Stimulated activated CD4-positive, alpha-beta T cell treated with anti-CD3 and anti-CD28 coated beads, Interleukin-4, amount 100 ng/mL, for 24 hours (primary cell): ENCODE measurements around the gene ANKRD26.
A peak's percentile ranks its signal among the peaks of the same experiment; 100 is the strongest.
"Not testable (repeated sequence)": the region's sequence is repeated elsewhere in the genome, so short reads cannot be mapped to it uniquely, and the experiment has no call there.

Experiments used
- DNase-seq: peaks from one replicate; pipeline ENCODE4 v3.0.0-alpha.2; 2020

Gene ANKRD26

DNA sequence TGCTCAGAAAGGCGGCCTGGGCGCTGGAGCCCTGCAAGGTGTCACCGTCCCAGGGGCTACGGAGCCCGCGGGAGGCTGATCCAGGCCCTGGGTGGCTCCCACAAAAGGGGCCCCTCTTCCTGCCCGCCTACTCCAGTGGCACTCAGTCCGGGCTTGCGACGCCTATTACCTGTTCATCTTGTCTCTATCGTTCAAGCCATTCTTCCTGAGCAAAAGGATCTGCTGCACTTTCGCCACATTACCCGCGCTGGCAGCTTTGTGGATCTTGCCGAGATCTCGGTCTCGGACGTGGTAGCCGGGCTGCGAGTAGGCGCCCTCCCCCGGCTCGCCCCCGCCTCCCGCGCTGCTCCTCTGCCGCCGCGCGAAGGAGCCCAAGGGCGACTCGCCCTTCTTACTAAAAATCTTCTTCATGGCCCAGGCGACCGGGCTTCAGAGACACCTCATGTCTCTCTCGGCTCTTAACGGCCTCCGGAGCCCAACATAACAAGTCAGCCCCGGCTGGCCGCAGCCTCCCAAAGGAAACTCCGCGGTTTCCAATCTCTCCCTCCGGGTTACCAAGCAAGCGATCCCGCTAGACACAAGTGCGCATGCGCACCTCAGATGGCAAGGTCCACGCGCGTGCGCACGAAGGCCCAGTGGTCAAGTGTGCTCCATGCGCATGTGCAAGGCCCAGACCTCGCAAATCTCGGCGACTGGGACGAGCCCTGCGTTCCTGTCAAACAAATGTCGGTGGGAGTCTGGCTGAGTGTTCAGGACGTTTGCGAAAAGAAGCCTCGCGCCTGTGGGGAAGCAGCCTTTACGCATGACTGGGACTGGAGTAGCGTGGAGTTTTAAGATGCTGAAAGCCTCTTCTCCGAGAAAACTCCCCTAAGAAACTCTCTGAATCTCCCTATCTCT is at the start of gene ANKRD26:
TSS of gene ANKRD26 (minus strand) at position 579 of the 897 bp plus-strand sequence. CDS start at position 411, 168 bp downstream.
- DNase-seq: peak; percentile 96

GRCh38 chr10:27147701-27148100 is 47.4 kb upstream of the ANKRD26 start:
- no peak for DNase-seq

DNA sequence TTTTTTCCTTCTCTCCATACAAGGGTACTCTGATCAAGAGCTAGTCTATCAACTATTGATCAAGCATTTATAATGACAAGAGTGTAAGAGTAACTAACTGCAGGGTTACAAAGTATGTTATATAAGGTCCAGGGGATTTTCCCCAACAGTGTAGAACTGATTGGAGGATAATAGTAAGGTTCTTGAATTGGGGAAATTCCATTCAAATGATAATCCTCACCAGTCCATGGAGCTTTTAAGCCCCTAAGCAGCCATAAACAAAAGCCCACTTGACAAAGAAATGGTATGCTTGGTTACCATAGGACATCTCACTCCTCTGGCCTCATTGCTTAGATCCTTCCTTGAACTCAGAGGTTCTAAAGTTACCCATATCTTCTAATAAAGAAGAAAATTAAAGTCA is 45.6 kb upstream of the ANKRD26 start:
- no peak for DNase-seq

DNA sequence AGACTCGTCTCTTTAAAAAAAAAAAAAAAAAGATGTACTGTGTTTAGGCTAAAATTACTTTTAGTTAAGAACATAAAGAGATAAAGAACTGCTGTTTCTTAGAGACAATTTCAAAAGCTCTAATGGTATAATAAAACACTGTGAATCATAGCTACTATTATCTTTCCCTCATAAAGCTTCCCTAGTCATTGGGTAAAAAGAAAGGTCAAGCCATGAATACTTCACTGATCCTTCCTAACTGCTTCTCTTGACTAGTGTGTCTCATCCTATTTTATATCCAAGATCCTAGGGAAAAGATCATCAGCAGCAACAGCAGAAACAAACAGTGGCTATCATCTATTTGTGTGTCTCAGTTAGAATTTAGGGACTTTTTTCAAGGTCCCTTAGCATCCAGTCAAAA is 43.4 kb upstream of the ANKRD26 start:
- no peak for DNase-seq

- DNase-seq: no peak
Observed at GRCh38 chr10:27138277-27138676, 38.0 kb upstream of the ANKRD26 start.

- DNase-seq: no peak
Observed at GRCh38 chr10:27134371-27134770, 34.1 kb upstream of the ANKRD26 start.

DNA sequence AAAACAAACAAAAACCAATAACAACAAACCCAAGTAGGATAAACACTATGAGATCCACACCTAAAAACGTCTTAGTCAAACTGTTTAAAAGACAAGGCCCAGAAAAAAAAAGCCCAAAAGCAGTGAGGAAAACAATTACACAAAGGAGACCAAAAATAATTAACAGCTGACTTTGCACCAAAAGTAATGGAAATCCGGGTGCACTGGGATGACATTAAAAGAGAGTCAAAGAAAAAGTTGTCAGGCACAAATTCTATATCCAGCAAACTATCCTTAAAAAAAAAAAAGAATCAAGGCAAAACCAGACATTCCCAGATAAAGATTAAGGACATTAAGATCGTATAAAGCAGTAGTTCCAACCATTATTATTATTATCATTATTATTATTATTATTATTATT is 7.9 kb upstream of the ANKRD26 start:
- DNase-seq: no peak

DNA sequence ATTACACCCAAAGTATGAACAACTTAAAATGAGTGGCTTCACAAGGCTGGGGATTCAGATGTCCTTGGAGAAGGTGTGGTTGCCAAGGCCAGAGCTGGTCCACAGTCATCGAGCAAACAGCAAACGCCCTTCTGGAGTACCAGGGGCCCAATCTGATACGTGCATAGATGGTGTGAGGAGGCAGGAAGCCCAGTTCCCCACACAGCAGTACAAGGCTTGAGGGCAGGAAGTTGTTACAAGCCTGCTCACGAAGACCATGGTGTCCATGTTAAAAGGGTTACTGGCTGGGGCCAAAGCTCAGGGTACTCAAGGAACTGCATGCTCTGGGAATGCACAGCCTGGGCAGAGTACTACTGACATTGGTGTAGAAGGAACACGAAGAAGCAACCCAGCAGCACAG is 4.6 kb upstream of the ANKRD26 start:
- no peak for DNase-seq

GRCh38 chr10:27100813-27101347 is 586 bp upstream of the ANKRD26 start:
- peak; percentile 27 for DNase-seq

DNA sequence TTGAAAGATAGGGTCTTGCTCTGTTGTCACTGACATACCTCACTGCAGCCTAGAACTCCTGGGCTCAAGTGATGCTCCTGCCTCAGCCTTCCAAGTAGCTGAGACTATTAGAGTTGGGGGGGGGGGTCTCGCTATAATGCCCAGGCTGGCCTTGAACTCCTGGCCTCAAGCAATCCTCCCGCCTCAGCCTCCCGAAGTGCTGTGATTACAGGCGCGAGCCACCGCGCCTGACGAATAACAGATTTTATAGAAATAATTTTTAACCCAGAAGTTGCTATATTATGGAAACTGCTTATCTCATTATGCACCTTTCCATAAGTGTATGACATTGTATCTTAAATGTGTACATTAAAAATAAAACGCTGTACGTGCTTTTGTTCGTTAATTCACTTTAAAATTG is 846 bp downstream of the ANKRD26 start:
- no peak for DNase-seq

- no peak for DNase-seq
Observed at GRCh38 chr10:27088119-27089044, 11.9 kb downstream of the ANKRD26 start.

- DNase-seq: no peak
Observed at GRCh38 chr10:27072436-27073114, 27.7 kb downstream of the ANKRD26 start.

- DNase-seq: no peak
Observed at GRCh38 chr10:27068217-27068891, 31.9 kb downstream of the ANKRD26 start.

GRCh38 chr10:27065084-27065483 is 35.2 kb downstream of the ANKRD26 start:
- no peak for DNase-seq

DNA sequence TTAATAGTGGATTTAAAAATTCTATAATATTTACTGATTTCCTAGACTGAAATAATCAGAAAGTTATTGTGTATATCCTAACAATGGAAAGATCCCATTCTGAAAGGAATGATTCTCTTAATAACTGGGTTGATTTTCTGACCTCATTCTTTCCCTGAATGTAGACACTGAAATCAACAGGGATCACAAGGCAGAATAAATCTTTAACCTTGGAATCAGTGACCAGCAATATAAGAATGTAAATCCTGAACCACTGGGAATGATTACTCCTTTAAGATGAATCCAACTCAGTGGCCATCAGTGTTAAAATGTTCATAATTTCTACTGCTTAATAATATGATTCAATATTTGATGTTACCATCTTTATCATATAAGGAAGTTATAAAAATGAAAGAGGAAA is 47.6 kb downstream of the ANKRD26 start:
- DNase-seq: no peak

- DNase-seq: not testable (repeated sequence)
Observed at GRCh38 chr10:27045247-27045646, 55.0 kb downstream of the ANKRD26 start.

- DNase-seq: no peak
Observed at GRCh38 chr10:27041196-27041595, 59.1 kb downstream of the ANKRD26 start.

- DNase-seq: no peak
Observed at GRCh38 chr10:27038168-27038567, 62.1 kb downstream of the ANKRD26 start.

DNA sequence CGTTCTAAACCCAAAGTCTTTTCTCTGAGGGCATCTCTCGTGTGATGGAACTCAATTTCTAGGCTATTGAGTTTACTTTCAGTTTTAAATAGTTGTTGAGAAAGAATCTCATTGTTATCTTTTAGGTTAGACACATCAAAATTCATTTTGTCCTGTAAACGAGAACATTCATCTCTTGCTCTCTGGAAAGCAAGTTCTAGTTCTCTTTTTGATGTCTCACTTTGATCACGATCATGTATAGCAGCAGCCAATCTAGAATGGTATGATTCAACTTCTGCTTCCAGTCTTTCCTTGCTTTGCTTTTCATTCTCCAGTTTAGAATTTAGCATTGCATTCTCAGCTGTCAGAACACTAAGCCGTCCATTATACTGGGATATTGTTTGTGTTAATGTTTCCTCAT is 65.1 kb downstream of the ANKRD26 start:
- no peak for DNase-seq

- DNase-seq: no peak
Observed at GRCh38 chr10:27030060-27030459, 70.2 kb downstream of the ANKRD26 start.

DNA sequence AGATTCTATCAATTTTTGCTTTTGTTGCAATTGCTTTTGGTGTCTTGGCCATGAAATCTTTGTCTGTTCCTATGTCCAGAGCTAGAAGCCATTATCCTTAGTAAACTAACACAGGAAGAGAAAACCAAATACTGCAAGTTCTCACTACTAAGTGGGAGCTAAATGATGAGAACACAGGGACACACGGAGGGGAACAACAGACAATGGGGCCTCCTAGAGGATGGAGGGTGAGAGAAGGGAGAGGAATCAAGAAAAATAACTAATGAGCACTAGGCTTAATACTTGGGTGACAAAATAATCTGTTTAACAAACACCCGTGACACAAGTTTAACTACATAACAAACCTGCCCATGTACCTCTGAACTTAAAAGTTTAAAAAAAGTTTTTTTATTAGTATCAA is 78.2 kb downstream of the ANKRD26 start:
- no peak for DNase-seq

DNA sequence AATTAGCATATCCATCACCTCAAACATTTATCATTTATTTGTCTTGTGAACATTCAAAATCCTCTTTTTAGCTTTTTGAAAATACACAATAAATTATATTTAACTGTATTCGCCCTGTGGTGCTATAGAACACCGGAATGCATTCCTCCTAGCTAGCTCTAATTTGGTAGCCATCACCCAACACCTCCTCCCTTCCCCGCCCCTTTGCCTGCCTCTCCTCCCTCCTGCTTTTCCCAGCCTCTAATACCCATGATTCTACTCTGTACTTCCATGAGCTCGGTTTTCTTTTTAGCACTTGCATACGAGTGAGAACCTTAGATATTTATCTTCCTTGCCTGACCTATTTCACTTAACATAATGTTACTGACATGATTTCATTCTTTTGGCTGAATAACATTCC is 80.1 kb downstream of the ANKRD26 start:
- no peak for DNase-seq
